OCI-LY3 (cell line): Measurements from ENCODE around the gene UCKL1.

Experiments
- H2AFZ ChIP-seq: fragments of 200-600, 300-600 bp; shearing (Covaris generic); 2 replicates; pipeline ENCODE4 v1.6.0; 2014; ENCODE audit warnings: antibody characterized with exemption, low read depth, low read length
- H3K27ac ChIP-seq: fragments of 200-600, 300-600 bp; sonication (generic); 2 replicates; pipeline ENCODE4 v1.5.1; 2014; ENCODE audit warnings: mild to moderate bottlenecking, low read length, moderate library complexity, mixed read lengths
- H3K27me3 ChIP-seq: fragments of 200-600, 300-600 bp; sonication (generic); 2 replicates; pipeline ENCODE4 v1.6.1; 2014; ENCODE audit warnings: low read depth, low read length, mixed read lengths
- H3K36me3 ChIP-seq: fragments of 200-600, 300-600 bp; sonication (generic); replicated peaks from 2 replicates; pipeline ENCODE3; 2014; ENCODE audit warnings: low read depth, low read length, mixed read lengths
- H3K4me1 ChIP-seq: fragments of 300-600, 200-600 bp; sonication (generic); 2 replicates; pipeline ENCODE4 v1.6.1; 2014; ENCODE audit warnings: low read length, mixed read lengths
- H3K4me2 ChIP-seq: fragments of 200-600, 300-600 bp; sonication (generic); 2 replicates; pipeline ENCODE4 v1.6.1; 2014; ENCODE audit warnings: low read length, mixed read lengths
- H3K4me3 ChIP-seq: fragments of 300-600, 200-600 bp; sonication (generic); 2 replicates; pipeline ENCODE4 v1.5.1; 2014; ENCODE audit warnings: antibody characterized with exemption, mild to moderate bottlenecking, low read length, moderate library complexity
- H3K79me2 ChIP-seq: fragments of 300-600, 200-600 bp; shearing (Covaris generic); 2 replicates; pipeline ENCODE4 v1.6.1; 2014; ENCODE audit warnings: mild to moderate bottlenecking, low read length, mixed read lengths
- H3K9ac ChIP-seq: fragments of 300-600, 200-600 bp; shearing (Covaris generic); 2 replicates; pipeline ENCODE4 v1.6.0; 2014; ENCODE audit warnings: mild to moderate bottlenecking, low read length, moderate library complexity
- H3K9me3 ChIP-seq: fragments of 200-600, 300-600 bp; shearing (Covaris generic); 2 replicates; pipeline ENCODE4 v1.6.1; 2014; ENCODE audit warnings: low read length, mixed read lengths; ENCODE audit not compliant: insufficient read depth
- H4K20me1 ChIP-seq: fragments of 200-600, 300-600 bp; sonication (generic); 2 replicates; pipeline ENCODE4 v1.6.1; 2016; ENCODE audit warnings: low read length, mixed read lengths; ENCODE audit not compliant: insufficient read depth
- EZH2phosphoT487 ChIP-seq: fragments of 200-600 bp; shearing (Covaris generic); IDR thresholded peaks from 2 replicates; pipeline ENCODE4 v1.6.1; 2018; ENCODE audit warnings: antibody characterized with exemption, mixed run types, low read depth
- TF ChIP-seq, protein P1 (sequence below): fragments of 200-600, 300-600 bp; sonication (generic); IDR thresholded peaks from 2 replicates; pipeline ENCODE4 v1.5.1; 2014; ENCODE audit warnings: antibody characterized with exemption, low read length, low read depth

The UCKL1 gene

DNA sequence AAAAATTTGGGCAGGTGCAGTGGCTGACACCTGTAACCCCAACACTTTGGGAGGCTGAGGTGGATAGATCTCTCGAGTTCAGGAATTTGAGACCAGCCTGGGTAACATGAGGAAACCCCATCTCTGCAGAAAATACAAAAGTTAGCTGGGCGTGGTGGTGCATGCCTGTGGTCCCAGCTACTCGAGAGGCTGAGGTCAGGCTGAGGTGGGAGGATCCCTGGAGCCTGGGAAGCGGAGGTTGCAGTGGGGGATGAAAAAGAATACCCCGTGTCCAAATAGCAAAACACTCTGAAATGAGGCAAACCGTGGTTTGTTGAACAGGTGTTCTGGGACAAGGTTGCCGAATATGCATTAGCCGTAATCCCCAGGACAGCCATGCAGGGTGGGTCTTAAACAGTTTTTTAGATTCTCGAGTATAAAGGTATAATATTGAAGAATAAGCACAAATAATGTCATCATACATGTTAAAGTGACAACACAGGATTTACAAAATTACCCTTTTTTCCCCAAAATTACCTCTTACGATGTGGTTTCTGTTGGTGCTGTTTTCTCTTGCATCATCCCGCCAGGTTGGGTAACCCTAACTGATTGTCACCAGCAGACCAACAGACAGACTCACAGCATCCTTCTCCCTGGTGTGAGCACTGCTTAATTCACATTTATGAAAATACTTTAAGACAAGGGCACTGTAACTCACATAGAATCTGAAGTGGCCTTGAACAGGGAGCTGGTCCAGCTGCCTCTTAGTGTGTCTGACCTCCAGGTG lies 52.2 kb downstream of the UCKL1 start:
- peaks cover 57% of the 10 kb centered on the region for H4K20me1 ChIP-seq
- H3K4me3 ChIP-seq: no peak overlapping the region
- H3K27me3 ChIP-seq: no peaks in the 10 kb centered on the region
- no peaks in the 10 kb centered on the region for H3K4me1 ChIP-seq
- no peaks in the 10 kb centered on the region for H3K9me3 ChIP-seq
- no peak overlapping the region for H3K4me2 ChIP-seq
- TF ChIP-seq, protein P1, sequence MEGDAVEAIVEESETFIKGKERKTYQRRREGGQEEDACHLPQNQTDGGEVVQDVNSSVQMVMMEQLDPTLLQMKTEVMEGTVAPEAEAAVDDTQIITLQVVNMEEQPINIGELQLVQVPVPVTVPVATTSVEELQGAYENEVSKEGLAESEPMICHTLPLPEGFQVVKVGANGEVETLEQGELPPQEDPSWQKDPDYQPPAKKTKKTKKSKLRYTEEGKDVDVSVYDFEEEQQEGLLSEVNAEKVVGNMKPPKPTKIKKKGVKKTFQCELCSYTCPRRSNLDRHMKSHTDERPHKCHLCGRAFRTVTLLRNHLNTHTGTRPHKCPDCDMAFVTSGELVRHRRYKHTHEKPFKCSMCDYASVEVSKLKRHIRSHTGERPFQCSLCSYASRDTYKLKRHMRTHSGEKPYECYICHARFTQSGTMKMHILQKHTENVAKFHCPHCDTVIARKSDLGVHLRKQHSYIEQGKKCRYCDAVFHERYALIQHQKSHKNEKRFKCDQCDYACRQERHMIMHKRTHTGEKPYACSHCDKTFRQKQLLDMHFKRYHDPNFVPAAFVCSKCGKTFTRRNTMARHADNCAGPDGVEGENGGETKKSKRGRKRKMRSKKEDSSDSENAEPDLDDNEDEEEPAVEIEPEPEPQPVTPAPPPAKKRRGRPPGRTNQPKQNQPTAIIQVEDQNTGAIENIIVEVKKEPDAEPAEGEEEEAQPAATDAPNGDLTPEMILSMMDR: no peak
- TF ChIP-seq EZH2phosphoT487: no peak
- H3K79me2 ChIP-seq: peaks cover 98% of the 10 kb centered on the region
- no peak overlapping the region for H3K27ac ChIP-seq
- no peak overlapping the region for H2AFZ ChIP-seq
- H3K36me3 ChIP-seq: peaks cover 6% of the 10 kb centered on the region
- H3K9ac ChIP-seq: no peak overlapping the region

DNA sequence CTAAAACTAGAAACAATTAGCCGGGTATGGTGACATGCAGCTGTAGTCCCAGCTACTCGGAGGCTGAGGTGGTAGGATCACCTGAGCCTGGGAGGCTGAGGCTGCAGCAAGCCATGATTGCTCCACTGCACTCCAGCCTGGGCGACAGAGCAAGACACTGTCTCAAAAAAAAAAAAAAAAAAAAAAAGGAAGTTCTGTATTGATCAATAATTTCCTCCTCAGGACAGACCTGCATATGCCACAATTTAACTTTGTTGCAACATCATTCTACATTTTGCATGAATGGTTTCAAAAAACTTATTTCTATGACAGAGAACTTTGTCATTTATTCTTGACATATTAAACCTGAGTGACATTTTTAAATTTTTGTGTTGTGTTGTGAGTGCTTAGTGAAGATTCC lies 55.8 kb downstream of the UCKL1 start:
- peaks cover 71% of the 10 kb centered on the region for H4K20me1 ChIP-seq
- H3K4me3 ChIP-seq: no peak overlapping the region
- peaks cover 8% of the 10 kb centered on the region for H3K4me1 ChIP-seq
- TF ChIP-seq, protein P1: no peak
- no peak for TF ChIP-seq EZH2phosphoT487
- H2AFZ ChIP-seq: no peak overlapping the region
- H3K9ac ChIP-seq: no peak overlapping the region
- peaks cover 18% of the 10 kb centered on the region for H3K36me3 ChIP-seq
- no peak overlapping the region for H3K27ac ChIP-seq
- H3K4me2 ChIP-seq: no peak overlapping the region
- no peaks in the 10 kb centered on the region for H3K9me3 ChIP-seq
- no peaks in the 10 kb centered on the region for H3K27me3 ChIP-seq
- H3K79me2 ChIP-seq: peaks cover 99% of the 10 kb centered on the region

DNA sequence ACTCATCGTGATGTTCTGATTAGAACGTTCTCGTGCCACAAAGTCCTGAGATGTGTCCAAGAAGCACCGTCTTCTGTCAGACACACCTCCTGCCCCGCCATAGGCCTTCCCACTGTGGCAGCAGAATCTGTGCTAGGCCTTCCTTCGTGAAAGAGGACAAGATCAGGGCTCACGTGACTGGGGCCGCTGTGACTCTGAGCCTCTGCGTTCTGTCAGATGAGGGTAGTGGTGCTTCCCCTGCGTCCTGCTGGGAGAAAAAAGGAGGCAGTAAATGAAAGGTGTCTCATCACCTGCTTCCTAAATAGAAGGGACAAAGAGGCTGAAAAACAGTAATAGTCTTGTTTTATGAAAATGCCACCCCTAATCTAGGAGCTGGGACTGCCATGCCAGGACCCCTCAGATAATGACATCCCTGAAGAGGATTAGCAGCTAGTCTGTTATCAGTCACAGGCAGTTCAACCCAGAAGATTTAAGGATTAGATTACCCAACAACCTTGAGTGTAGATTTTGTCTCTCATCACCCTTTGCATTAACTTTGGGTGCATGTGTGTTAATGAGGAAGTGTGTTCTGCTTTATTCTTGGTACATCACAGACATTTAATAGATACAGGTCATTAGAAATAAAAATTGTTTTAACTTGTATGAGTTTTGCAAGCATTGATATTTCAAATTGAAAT lies 57.2 kb downstream of the UCKL1 start:
- peaks cover 8% of the 10 kb centered on the region for H3K4me1 ChIP-seq
- H4K20me1 ChIP-seq: peaks cover 62% of the 10 kb centered on the region

More for the DNA sequence above, 57.2 kb downstream of the UCKL1 start:
- TF ChIP-seq, protein P1: no peak
- no peak for TF ChIP-seq EZH2phosphoT487
- no peak overlapping the region for H3K4me2 ChIP-seq
- no peak overlapping the region for H3K9ac ChIP-seq
- H3K79me2 ChIP-seq: peaks cover 87% of the 10 kb centered on the region
- no peak overlapping the region for H3K27ac ChIP-seq
- no peak overlapping the region for H2AFZ ChIP-seq
- no peaks in the 10 kb centered on the region for H3K27me3 ChIP-seq
- no peak overlapping the region for H3K4me3 ChIP-seq
- peaks cover 18% of the 10 kb centered on the region for H3K36me3 ChIP-seq
- no peaks in the 10 kb centered on the region for H3K9me3 ChIP-seq
